ENCODE data around the gene HECTD4. TPM values are rescaled to one million over a fixed set of nuclear protein-coding genes. Genes with fewer than 3 reads are reported as not detected.
"Not testable (repeated sequence)": the region's sequence is repeated elsewhere in the genome, so short reads cannot be mapped to it uniquely, and the experiment has no call there.

Gene HECTD4
- total RNA-seq, 1 experiment from 2014 or later, result 37.4 TPM

DNA sequence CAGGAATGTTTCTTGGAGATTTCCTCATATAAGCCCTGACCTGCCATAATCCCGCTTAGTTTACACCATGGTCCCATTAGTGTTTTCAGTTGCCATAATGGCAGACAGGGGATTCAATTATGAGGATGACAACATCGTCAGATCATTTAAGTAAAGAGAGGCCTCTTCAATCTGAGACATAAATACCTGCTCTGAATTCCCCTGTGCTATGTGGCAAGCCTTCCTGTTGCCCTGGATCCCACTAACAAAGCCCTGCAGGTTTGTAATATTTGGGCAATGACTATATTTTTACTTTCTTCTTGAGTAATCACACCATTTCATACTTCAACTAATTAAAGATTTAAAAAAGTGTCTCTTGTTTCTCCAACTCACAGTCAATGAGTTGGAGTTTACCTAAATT lies 147.9 kb downstream of the HECTD4 start:
- Histone ChIP-seq H3K4me3 (no peak overlapping the region), H3F3A (ENCODE audit: insufficient read depth, low read depth) (no peaks in the 10 kb centered on the region), H3K4me1 (replicated peaks; ENCODE audit: insufficient read depth) (no peaks in the 10 kb centered on the region), H3K27me3 (ENCODE audit: insufficient read depth, low read depth) (no peaks in the 10 kb centered on the region), H3K9me2 (ENCODE audit: insufficient read depth) (no peaks in the 10 kb centered on the region), H3K36me3 (ENCODE audit: low read depth) (peaks cover 13% of the 10 kb centered on the region; the same call in 1 of the 2 replicates), H3K27ac (no peak overlapping the region), H2AFZ (no peak overlapping the region), H4K20me1 (ENCODE audit: insufficient read depth) (no peaks in the 10 kb centered on the region), H3K79me2 (ENCODE audit: low read depth) (no peaks in the 10 kb centered on the region), H3K9me3 (ENCODE audit: insufficient read depth, low read depth) (no peaks in the 10 kb centered on the region), H3K4me2 (no peak overlapping the region)
- no peak for TF ChIP-seq EZH2 (IDR thresholded peaks at IDR 0.05; ENCODE audit: low read depth)
- BruUV-seq (replicated peaks), result no TSS peak
- intact Hi-C loops (cut with micrococcal nuclease; ENCODE audit: unreplicated experiment), result no loop called here
- CTCF ChIA-PET, result no interaction called here
- POLR2A ChIA-PET (ENCODE audit: unreplicated experiment), result no interaction called here
- DNase-seq, result no peak

DNA sequence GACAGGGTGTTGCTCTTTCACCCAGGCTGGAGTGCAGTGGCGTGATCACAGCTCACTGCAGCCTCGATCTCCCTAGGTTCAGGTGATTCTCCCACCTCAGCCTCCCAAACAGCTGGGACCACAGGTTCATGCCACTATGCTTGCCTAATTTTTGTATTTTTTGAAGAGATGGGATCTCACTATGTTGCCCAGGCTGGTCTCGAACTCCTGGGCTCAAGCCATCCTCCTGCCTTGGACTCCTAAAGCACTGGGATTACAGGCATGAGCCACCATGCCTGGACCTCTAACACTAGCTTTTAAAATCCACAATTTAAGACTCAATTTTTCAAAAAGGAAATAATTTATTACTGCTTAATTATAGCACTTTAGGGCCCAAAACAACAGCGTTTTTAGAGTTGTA lies 149.0 kb downstream of the HECTD4 start:
- Histone ChIP-seq H3K9me2 (ENCODE audit: insufficient read depth) (no peaks in the 10 kb centered on the region), H3K4me1 (replicated peaks; ENCODE audit: insufficient read depth) (no peaks in the 10 kb centered on the region), H3K9me3 (ENCODE audit: insufficient read depth, low read depth) (no peaks in the 10 kb centered on the region), H3K36me3 (ENCODE audit: low read depth) (peaks cover 13% of the 10 kb centered on the region; the same call in 1 of the 2 replicates), H3F3A (ENCODE audit: insufficient read depth, low read depth) (no peaks in the 10 kb centered on the region), H3K4me3 (no peak overlapping the region), H2AFZ (no peak overlapping the region), H3K27me3 (ENCODE audit: insufficient read depth, low read depth) (no peaks in the 10 kb centered on the region), H3K79me2 (ENCODE audit: low read depth) (no peaks in the 10 kb centered on the region), H3K27ac (no peak overlapping the region), H3K4me2 (no peak overlapping the region), H4K20me1 (ENCODE audit: insufficient read depth) (no peaks in the 10 kb centered on the region)
- intact Hi-C loops (cut with micrococcal nuclease; ENCODE audit: unreplicated experiment), result no loop called here
- no TSS peak for BruUV-seq (replicated peaks)
- ChIA-PET POLR2A (ENCODE audit: unreplicated experiment) (no interaction called here), CTCF (no interaction called here)
- no peak for DNase-seq
- TF ChIP-seq EZH2 (IDR thresholded peaks at IDR 0.05; ENCODE audit: low read depth), result no peak
- TF ChIP-seq, protein P1, sequence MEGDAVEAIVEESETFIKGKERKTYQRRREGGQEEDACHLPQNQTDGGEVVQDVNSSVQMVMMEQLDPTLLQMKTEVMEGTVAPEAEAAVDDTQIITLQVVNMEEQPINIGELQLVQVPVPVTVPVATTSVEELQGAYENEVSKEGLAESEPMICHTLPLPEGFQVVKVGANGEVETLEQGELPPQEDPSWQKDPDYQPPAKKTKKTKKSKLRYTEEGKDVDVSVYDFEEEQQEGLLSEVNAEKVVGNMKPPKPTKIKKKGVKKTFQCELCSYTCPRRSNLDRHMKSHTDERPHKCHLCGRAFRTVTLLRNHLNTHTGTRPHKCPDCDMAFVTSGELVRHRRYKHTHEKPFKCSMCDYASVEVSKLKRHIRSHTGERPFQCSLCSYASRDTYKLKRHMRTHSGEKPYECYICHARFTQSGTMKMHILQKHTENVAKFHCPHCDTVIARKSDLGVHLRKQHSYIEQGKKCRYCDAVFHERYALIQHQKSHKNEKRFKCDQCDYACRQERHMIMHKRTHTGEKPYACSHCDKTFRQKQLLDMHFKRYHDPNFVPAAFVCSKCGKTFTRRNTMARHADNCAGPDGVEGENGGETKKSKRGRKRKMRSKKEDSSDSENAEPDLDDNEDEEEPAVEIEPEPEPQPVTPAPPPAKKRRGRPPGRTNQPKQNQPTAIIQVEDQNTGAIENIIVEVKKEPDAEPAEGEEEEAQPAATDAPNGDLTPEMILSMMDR (conservative IDR thresholded peaks at IDR 0.05), result no peak

DNA sequence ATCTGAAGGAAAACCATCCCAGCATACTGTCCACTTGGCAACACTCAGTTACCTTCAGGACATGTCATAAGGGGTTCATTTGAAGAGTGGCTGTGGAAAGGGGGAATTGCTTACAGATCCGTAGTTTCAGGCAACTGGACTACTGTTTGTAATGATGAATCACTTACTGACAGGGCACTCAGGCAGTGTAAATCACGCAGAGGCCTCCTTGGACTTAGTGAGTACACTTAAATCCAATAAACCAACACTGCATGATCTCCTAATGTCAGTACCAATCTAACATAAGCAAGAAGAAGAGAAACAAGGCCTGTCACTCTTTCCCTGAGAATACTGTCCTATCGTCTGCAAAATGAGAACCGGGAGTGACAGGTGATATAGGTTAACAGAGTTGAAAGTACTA lies 152.1 kb downstream of the HECTD4 start:
- H3K27ac ChIP-seq, result no peak overlapping the region
- intact Hi-C loops (cut with micrococcal nuclease; ENCODE audit: unreplicated experiment), result no loop called here
- no peak for TF ChIP-seq EZH2 (IDR thresholded peaks at IDR 0.05; ENCODE audit: low read depth)
- TF ChIP-seq, protein P1 (conservative IDR thresholded peaks at IDR 0.05), result no peak
- CTCF ChIA-PET, result no interaction called here
- no peaks in the 10 kb centered on the region for H3F3A ChIP-seq (ENCODE audit: insufficient read depth, low read depth)
- H3K79me2 ChIP-seq (ENCODE audit: low read depth), result no peaks in the 10 kb centered on the region
- BruUV-seq (replicated peaks), result no TSS peak
- no peak overlapping the region for H3K4me2 ChIP-seq
- no peaks in the 10 kb centered on the region for H3K9me2 ChIP-seq (ENCODE audit: insufficient read depth)
- H3K4me1 ChIP-seq (replicated peaks; ENCODE audit: insufficient read depth), result no peaks in the 10 kb centered on the region
- H4K20me1 ChIP-seq (ENCODE audit: insufficient read depth), result no peaks in the 10 kb centered on the region
- no peaks in the 10 kb centered on the region for H3K27me3 ChIP-seq (ENCODE audit: insufficient read depth, low read depth)
- POLR2A ChIA-PET (ENCODE audit: unreplicated experiment), result no interaction called here
- H3K36me3 ChIP-seq (ENCODE audit: low read depth), result peaks cover 16% of the 10 kb centered on the region; the same call in 1 of the 2 replicates
- no peak overlapping the region for H3K4me3 ChIP-seq
- H2AFZ ChIP-seq, result no peak overlapping the region
- no peaks in the 10 kb centered on the region for H3K9me3 ChIP-seq (ENCODE audit: insufficient read depth, low read depth)
- DNase-seq, result no peak

DNA sequence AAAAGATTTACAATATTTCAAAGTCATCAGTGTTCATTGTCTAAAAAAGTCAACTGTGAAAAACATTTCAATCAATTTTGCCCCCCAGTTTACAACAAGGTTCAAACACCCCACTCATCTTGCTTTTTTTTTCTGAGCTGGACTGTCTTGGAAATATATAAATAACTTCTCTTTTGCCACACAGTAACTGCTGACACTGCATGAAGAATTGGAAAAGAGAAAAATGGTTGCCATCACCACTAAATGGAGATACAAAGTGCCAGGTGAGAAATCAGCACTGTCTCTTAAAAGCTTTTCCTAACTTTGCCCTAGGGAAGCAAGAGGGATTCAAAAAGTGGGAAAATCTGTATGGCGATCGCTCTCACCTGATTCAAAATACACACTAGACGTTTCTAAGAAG lies 155.5 kb downstream of the HECTD4 start:
- H3K9me2 ChIP-seq (ENCODE audit: insufficient read depth), result no peaks in the 10 kb centered on the region
- CTCF ChIA-PET, result interaction anchor here (0.6 kb wide), 1 partner anchor 217 kb away, joined by 3 read pairs; no protein-coding TSS in a partner anchor
- no TSS peak for BruUV-seq (replicated peaks)

DNA sequence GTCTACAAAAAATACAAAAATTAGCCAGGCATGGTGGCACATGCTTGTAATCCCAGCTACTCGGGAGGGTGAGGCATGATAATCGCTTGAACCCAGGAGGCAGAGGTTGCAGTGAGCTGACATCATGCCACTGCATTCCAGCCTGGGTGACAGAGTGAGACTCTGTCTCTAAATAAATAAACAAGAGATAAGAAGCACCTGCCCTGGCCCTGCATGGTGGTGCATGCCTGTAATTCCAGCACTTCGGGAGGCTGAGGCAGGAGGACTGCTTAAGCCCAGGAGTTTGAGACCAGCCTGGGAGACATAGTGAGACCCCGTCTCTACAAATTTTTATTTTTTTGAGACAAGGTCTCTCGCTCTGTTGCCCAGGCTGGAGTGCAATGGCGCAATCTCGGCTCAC lies 161.6 kb downstream of the HECTD4 start:
- intact Hi-C loops (cut with micrococcal nuclease; ENCODE audit: unreplicated experiment); H3K36me3 ChIP-seq (ENCODE audit: low read depth); CTCF ChIA-PET; H3K27ac ChIP-seq; H4K20me1 ChIP-seq (ENCODE audit: insufficient read depth); H2AFZ ChIP-seq; H3K9me2 ChIP-seq (ENCODE audit: insufficient read depth); H3K4me3 ChIP-seq; BruUV-seq (replicated peaks); H3K4me2 ChIP-seq; POLR2A ChIA-PET (ENCODE audit: unreplicated experiment); H3K27me3 ChIP-seq (ENCODE audit: insufficient read depth, low read depth); H3K9me3 ChIP-seq (ENCODE audit: insufficient read depth, low read depth); H3K79me2 ChIP-seq (ENCODE audit: low read depth); DNase-seq; H3F3A ChIP-seq (ENCODE audit: insufficient read depth, low read depth); H3K4me1 ChIP-seq (replicated peaks; ENCODE audit: insufficient read depth): not testable (repeated sequence)

More for the DNA sequence above, 155.5 kb downstream of the HECTD4 start:
- DNase-seq, result no peak
- H2AFZ ChIP-seq, result no peak overlapping the region
- H3K27ac ChIP-seq, result no peak overlapping the region
- H3K79me2 ChIP-seq (ENCODE audit: low read depth), result no peaks in the 10 kb centered on the region
- TF ChIP-seq, protein P1 (conservative IDR thresholded peaks at IDR 0.05), result no peak
- TF ChIP-seq EZH2 (IDR thresholded peaks at IDR 0.05; ENCODE audit: low read depth), result no peak
- H3F3A ChIP-seq (ENCODE audit: insufficient read depth, low read depth), result no peaks in the 10 kb centered on the region
- POLR2A ChIA-PET (ENCODE audit: unreplicated experiment), result no interaction called here
- H3K9me3 ChIP-seq (ENCODE audit: insufficient read depth, low read depth), result no peaks in the 10 kb centered on the region
- H3K27me3 ChIP-seq (ENCODE audit: insufficient read depth, low read depth), result no peaks in the 10 kb centered on the region
- peaks cover 6% of the 10 kb centered on the region; the same call in 1 of the 2 replicates for H3K36me3 ChIP-seq (ENCODE audit: low read depth)
- no peak overlapping the region for H3K4me2 ChIP-seq
- H4K20me1 ChIP-seq (ENCODE audit: insufficient read depth), result no peaks in the 10 kb centered on the region
- no peak overlapping the region for H3K4me3 ChIP-seq
- H3K4me1 ChIP-seq (replicated peaks; ENCODE audit: insufficient read depth), result no peaks in the 10 kb centered on the region
- intact Hi-C loops (cut with micrococcal nuclease; ENCODE audit: unreplicated experiment), result no loop called here

All from PC-9 (cell line).